T-helper 2 cell treated with Interferon-gamma antibody and Interleukin-4, amounts not matched to agents 100 ng/mL and 5 ng/mL, for 36 hours (primary cell): ENCODE results near the gene FAM204A. TPM values are rescaled to one million over a fixed set of nuclear protein-coding genes. Genes with fewer than 3 reads are reported as not detected.

ENCODE experiments used
- intact Hi-C: fragments of 100-400 bp; cut with micrococcal nuclease; formaldehyde crosslinking; loops from one replicate; pipeline ENCODE4 v1.15.1; 2023
- total RNA-seq: library from RNA; stranded (reverse); gene quantifications from 2 replicates; pipeline ENCODE4 v1.2.3, GENCODE V29; 2022

Gene FAM204A
- total RNA-seq, 1 donor from 2014 or later = 52.6 TPM

- intact Hi-C loops = no loop called here
Measured at GRCh38 chr10:118332948-118333710, 9.0 kb downstream of the FAM204A start.

GRCh38 chr10:118332236-118332635 lies 9.9 kb downstream of the FAM204A start:
- intact Hi-C loops = no loop called here

GRCh38 chr10:118330295-118331076 lies 11.6 kb downstream of the FAM204A start:
- intact Hi-C loops = no loop called here

- intact Hi-C loops = no loop called here
Measured at GRCh38 chr10:118324140-118324539, 18.0 kb downstream of the FAM204A start.

GRCh38 chr10:118321724-118322575 lies 20.2 kb downstream of the FAM204A start:
- intact Hi-C loops = no loop called here

- intact Hi-C loops = no loop called here
Measured at GRCh38 chr10:118315629-118316028, 26.5 kb downstream of the FAM204A start.

- intact Hi-C loops = no loop called here
Measured at GRCh38 chr10:118314882-118315281, 27.2 kb downstream of the FAM204A start.

GRCh38 chr10:118311505-118311904 lies 30.6 kb downstream of the FAM204A start:
- intact Hi-C loops = no loop called here

- intact Hi-C loops = no loop called here
Measured at GRCh38 chr10:118310822-118311221, 31.3 kb downstream of the FAM204A start.

GRCh38 chr10:118309911-118310310 lies 32.2 kb downstream of the FAM204A start:
- intact Hi-C loops = no loop called here

- intact Hi-C loops = no loop called here
Measured at GRCh38 chr10:118308664-118309063, 33.5 kb downstream of the FAM204A start.

- intact Hi-C loops = no loop called here
Measured at GRCh38 chr10:118307859-118308258, 34.3 kb downstream of the FAM204A start.

GRCh38 chr10:118307220-118307619 lies 34.9 kb downstream of the FAM204A start:
- intact Hi-C loops = no loop called here

- intact Hi-C loops = no loop called here
Measured at GRCh38 chr10:118305730-118306129, 36.4 kb downstream of the FAM204A start.

- intact Hi-C loops = no loop called here
Measured at GRCh38 chr10:118304521-118304920, 37.6 kb downstream of the FAM204A start.

GRCh38 chr10:118301211-118301610 lies 40.9 kb downstream of the FAM204A start:
- intact Hi-C loops = no loop called here

GRCh38 chr10:118300320-118300719 lies 41.8 kb downstream of the FAM204A start:
- intact Hi-C loops = no loop called here

- intact Hi-C loops = no loop called here
Measured at GRCh38 chr10:118298787-118299186, 43.3 kb downstream of the FAM204A start.

GRCh38 chr10:118291122-118291521 lies 51.0 kb downstream of the FAM204A start:
- intact Hi-C loops = no loop called here

GRCh38 chr10:118290471-118290995 lies 51.6 kb downstream of the FAM204A start:
- intact Hi-C loops = no loop called here

- intact Hi-C loops = no loop called here
Measured at GRCh38 chr10:118287076-118287806, 54.9 kb downstream of the FAM204A start.
